ENCODE measurements around the gene BRD7. TPM values are rescaled to one million over a fixed set of nuclear protein-coding genes. Genes with fewer than 3 reads are reported as not detected.

Gene BRD7
- total RNA-seq, 6 experiments from 2014 or later = 16.9 to 24.1 (median 20.2) TPM

DNA sequence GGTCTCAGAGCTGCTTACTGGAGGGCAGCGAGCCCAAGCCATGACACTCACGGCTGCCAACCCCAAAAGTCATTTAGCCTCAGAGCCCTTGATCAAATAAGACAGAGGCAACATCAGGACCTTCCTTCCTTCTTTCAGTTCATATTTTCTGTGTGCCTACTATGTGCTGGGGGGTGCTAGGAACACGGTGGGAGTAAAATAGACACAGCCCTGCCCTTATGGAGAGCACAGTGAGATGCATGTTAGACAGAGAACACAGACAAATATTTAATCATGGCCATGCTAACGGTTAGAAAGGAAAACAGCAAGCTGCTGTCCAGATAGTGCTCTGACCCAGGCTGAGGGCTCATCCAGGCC lies 4.5 kb upstream of the BRD7 start:
- 23% methylated on average over 2 of the region's 4 CpGs for WGBS (ENCODE audit: insufficient coverage, low coverage, low lambda C conversion rate, missing lambda C conversion rate)
- H3K4me3 ChIP-seq = no peak overlapping the region
- H3K27me3 ChIP-seq = no peaks in the 10 kb centered on the region
- no peaks in the 10 kb centered on the region for H3K36me3 ChIP-seq
- no peak overlapping the region for H3K27ac ChIP-seq
- ATAC-seq = no peak
- H3K9me3 ChIP-seq = no peaks in the 10 kb centered on the region
- no peak for DNase-seq
- H3K4me1 ChIP-seq = peaks cover 0 to 4% (median 0%) of the 10 kb centered on the region in 4 donors
- intact Hi-C loops (cut with DNase I) = no loop called here
- TF ChIP-seq POLR2A (IDR thresholded peaks at IDR 0.05) = no peak
- TF ChIP-seq, protein P1, sequence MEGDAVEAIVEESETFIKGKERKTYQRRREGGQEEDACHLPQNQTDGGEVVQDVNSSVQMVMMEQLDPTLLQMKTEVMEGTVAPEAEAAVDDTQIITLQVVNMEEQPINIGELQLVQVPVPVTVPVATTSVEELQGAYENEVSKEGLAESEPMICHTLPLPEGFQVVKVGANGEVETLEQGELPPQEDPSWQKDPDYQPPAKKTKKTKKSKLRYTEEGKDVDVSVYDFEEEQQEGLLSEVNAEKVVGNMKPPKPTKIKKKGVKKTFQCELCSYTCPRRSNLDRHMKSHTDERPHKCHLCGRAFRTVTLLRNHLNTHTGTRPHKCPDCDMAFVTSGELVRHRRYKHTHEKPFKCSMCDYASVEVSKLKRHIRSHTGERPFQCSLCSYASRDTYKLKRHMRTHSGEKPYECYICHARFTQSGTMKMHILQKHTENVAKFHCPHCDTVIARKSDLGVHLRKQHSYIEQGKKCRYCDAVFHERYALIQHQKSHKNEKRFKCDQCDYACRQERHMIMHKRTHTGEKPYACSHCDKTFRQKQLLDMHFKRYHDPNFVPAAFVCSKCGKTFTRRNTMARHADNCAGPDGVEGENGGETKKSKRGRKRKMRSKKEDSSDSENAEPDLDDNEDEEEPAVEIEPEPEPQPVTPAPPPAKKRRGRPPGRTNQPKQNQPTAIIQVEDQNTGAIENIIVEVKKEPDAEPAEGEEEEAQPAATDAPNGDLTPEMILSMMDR (IDR thresholded peaks at IDR 0.05) = no peak

DNA sequence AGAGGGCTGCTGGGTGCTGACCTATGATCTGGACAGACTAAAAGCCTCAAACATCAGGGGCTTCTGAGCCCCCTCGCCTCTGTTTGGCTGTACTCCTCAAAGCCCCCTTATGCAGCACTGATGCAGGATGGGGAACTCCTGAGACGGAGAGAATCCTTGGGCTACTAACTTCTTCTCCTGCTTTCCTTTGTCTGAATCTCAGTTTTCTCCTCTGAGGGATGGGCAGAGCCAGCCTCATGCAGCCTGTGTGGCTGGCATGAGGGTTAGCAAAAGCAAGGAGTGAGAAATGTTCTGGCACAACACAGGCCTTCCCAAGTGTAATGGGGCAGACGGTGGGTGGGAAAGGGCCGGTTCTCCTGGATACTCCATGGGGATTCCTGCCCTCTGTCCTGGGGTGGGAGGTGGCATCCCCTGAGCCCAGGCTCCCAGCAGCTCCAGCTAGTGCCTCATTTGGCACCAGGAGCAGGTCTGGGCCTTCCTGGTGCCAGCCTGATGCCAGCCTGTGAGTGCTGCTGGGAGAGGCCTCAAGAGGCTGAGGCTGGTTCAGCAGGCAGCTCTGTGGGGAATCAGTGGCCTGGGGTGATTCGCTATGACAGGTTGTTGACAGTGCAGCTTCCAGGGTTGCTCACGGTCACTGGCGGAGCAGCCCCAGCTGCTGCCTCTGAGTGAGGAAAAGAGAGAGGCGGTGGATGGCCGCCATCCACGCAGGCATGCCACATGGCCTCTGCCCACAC lies 4.0 kb upstream of the BRD7 start:
- H3K4me3 ChIP-seq = no peak overlapping the region
- H3K4me1 ChIP-seq = peaks cover 0 to 6% (median under 1%) of the 10 kb centered on the region in 4 donors
- H3K27ac ChIP-seq = no peak overlapping the region
- peak in 1 of 3 donors; percentile 29 for DNase-seq
- TF ChIP-seq, protein P1 (IDR thresholded peaks at IDR 0.05) = no peak
- no peak for TF ChIP-seq POLR2A (IDR thresholded peaks at IDR 0.05)
- no peaks in the 10 kb centered on the region for H3K27me3 ChIP-seq
- no peaks in the 10 kb centered on the region for H3K9me3 ChIP-seq
- H3K36me3 ChIP-seq = no peaks in the 10 kb centered on the region
- ATAC-seq = peak in 2 of 4 donors; percentile 27 to 33
- WGBS (ENCODE audit: insufficient coverage, low coverage, low lambda C conversion rate, missing lambda C conversion rate) = 69% methylated on average over 2 of the region's 10 CpGs
- intact Hi-C loops (cut with DNase I) = no loop called here

DNA sequence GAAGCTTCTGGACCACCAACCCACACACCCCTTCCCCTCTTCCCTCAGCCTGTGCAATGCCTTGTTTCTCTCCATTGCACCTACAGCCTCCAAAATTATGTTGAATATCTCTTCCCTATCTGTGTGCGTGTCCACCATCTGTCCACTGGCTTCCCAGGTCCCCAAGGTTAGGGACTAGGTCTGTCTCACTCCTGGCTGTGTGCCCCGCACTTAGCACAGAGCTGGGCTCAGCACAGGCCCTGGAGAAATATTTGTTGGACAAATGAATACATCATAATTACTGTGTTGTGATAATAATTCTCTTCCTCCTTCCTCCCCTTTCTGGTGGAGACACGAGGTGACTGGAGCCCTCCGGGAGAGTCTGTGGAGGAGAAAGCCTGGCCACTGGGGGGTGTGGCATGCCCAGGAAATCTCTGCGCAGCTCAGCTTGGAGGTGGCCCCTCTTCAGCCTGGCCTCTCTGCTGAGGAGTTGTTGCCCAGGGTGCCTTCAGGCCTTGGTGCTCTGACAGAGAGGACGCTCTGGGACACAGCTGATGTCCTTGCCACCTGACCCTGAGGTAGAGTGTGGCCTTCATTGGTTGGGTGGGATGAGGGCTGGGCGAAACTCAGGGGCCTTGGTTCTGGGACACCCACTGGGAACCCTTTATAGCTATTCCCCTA lies 3.3 kb upstream of the BRD7 start:
- TF ChIP-seq POLR2A (IDR thresholded peaks at IDR 0.05) = no peak
- TF ChIP-seq, protein P1 (IDR thresholded peaks at IDR 0.05) = peak in 3 of 4 donors; percentile 4 to 26 (median 17)
- ATAC-seq (no peak), DNase-seq (no peak)
- H3K36me3 ChIP-seq = peaks cover 0 to 2% (median 0%) of the 10 kb centered on the region in 4 donors
- 69% methylated on average over 5 of the region's 7 CpGs for WGBS (ENCODE audit: insufficient coverage, low coverage, low lambda C conversion rate, missing lambda C conversion rate)
- H3K27me3 ChIP-seq = no peaks in the 10 kb centered on the region
- intact Hi-C loops (cut with DNase I) = no loop called here
- no peaks in the 10 kb centered on the region for H3K9me3 ChIP-seq
- peaks cover 0 to 13% (median 4%) of the 10 kb centered on the region in 4 donors for H3K4me1 ChIP-seq
- no peak overlapping the region for H3K4me3 ChIP-seq
- no peak overlapping the region for H3K27ac ChIP-seq

DNA sequence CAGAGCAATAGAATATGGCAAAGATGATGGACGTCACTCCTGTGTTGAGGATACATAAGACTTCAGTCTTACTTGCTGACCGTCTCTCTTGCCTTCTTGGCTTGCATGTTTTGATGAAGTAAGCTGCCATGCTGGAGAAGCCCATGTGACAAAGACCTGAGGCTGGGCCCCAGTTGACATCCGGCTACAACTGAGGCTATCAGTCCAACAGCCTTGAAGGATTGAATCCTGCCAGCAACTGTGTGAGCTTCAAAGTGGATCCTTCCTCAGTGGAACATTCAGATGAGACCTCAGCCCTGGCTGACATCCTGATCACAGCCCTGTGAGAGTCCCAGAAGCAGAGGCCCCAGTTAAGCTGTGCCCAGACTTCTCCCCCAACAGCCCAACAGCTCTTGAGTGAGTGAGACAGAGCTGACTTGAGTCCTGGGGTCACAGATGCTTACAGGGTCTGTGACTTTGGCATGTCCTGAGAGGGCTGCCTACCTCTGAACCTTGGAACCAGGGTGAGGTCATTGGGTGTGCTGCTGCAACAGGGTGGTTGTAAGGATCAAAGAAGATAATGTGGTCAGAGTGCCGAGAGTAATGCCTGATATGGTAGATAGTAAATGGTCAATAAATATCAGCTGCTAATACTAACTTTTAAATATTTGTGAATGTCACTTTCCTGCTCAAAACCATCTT lies 2.4 kb upstream of the BRD7 start:
- no peak overlapping the region for H3K4me3 ChIP-seq
- intact Hi-C loops (cut with DNase I) = no loop called here
- 79% methylated on average over 4 of the region's 4 CpGs for WGBS (ENCODE audit: insufficient coverage, low coverage, low lambda C conversion rate, missing lambda C conversion rate)

More for the DNA sequence above, 2.4 kb upstream of the BRD7 start:
- TF ChIP-seq, protein P1 (IDR thresholded peaks at IDR 0.05) = no peak
- TF ChIP-seq POLR2A (IDR thresholded peaks at IDR 0.05) = no peak
- Histone ChIP-seq H3K9me3 (no peaks in the 10 kb centered on the region), H3K4me1 (peaks cover 0 to 22% (median 4%) of the 10 kb centered on the region in 4 donors), H3K36me3 (peaks cover 0 to 10% (median 0%) of the 10 kb centered on the region in 4 donors), H3K27me3 (no peaks in the 10 kb centered on the region), H3K27ac (no peak overlapping the region)
- DNase-seq (no peak), ATAC-seq (no peak)

All from right lobe of liver (tissue), 6 donors.